Stimulated activated naive B cell treated with anti-CD40 and anti-IgM and Interleukin-4, amounts not matched to agents 10 μg/mL and 1 μg/mL and 100 μg/mL, for 72 hours (primary cell): Measurements from ENCODE around the gene SYNGR3.

Source experiments
- ATAC-seq, 2 donors: fragments of 150-1000 bp; cut with Tn5 transposase; replicated peaks; 2 replicates each; pipeline ENCODE4 v1.10.0; 2021; ENCODE audit warnings: moderate library complexity in 1 of 2
- DNase-seq: peaks from one replicate; pipeline ENCODE4 v3.0.0; 2021
- H3K27ac Mint-ChIP-seq: one replicate; pipeline ENCODE4 v1.8.0; 2022; ENCODE audit warnings: mild to moderate bottlenecking, mixed read lengths
- H3K27me3 Mint-ChIP-seq, 2 donors: one replicate each; pipeline ENCODE4 v1.8.0; 2022; ENCODE audit warnings: mixed read lengths in 2 of 2
- H3K36me3 Mint-ChIP-seq, 2 donors: one replicate each; pipeline ENCODE4 v1.8.0; 2022; ENCODE audit warnings: mixed read lengths in 2 of 2, mild to moderate bottlenecking in 1 of 2
- H3K4me1 Mint-ChIP-seq, 2 donors: one replicate each; pipeline ENCODE4 v1.8.0; 2022; ENCODE audit warnings: mixed read lengths in 2 of 2, mild to moderate bottlenecking in 1 of 2
- H3K4me3 Mint-ChIP-seq, 2 donors: one replicate each; pipeline ENCODE4 v1.8.0; 2022; ENCODE audit warnings: mild to moderate bottlenecking in 2 of 2, mixed read lengths in 2 of 2, moderate library complexity in 1 of 2
- H3K9me3 Mint-ChIP-seq, 2 donors: one replicate each; pipeline ENCODE4 v1.8.0; 2022; ENCODE audit warnings: mixed read lengths in 2 of 2, mild to moderate bottlenecking in 1 of 2

Gene SYNGR3, protein sequence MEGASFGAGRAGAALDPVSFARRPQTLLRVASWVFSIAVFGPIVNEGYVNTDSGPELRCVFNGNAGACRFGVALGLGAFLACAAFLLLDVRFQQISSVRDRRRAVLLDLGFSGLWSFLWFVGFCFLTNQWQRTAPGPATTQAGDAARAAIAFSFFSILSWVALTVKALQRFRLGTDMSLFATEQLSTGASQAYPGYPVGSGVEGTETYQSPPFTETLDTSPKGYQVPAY

DNA sequence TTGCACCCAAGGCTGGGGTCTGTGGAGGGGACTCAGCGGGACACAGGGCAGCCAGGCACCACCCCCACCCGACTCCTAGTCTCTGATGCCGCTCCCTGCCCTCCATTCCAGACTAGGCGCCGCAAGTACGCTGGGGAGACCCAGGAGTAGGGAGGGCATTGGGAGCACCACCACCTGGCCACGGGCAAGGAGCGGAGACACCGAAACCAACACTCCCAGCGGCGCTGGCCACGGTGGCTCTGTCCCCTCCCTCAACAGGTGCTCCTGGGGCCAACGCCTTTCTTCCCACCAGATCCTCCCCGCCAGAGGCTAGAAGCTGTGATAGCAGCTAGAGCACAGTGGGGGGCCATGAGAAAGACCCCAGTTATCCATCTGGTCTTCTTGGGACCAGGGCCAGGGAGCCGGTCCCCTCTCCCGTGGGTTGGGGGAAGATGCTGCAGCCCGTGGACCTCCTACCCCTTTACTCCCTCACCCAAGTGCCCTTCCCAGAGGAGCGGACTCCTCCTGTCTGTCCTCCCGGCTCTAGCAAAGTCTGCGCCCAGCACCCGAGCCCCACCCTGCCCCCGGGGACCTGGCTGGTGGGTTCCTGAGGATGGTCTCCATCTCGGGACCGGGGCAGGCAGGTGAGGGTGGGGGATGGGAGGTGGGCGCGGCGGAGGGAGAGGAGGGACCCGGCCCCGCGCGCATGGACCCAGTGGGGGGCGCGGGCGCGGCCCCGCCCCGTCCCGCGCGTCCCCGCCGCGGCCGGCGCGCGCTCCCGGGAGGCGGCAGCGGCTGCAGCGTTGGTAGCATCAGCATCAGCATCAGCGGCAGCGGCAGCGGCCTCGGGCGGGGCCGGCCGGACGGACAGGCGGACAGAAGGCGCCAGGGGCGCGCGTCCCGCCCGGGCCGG, at the start of gene SYNGR3:
SYNGR3 (plus strand) TSS at position 762 of the 892 bp plus-strand sequence. CDS start 133 bp downstream, outside the sequence.
- Mint-ChIP-seq H3K4me1 (peaks cover 39 to 53% of the 10 kb centered on the region in 2 donors), H3K9me3 (no peaks in the 10 kb centered on the region), H3K27me3 (no peaks in the 10 kb centered on the region), H3K27ac (peak within 1 kb of the TSS; percentile 98), H3K36me3 (peaks cover 18 to 43% of the 10 kb centered on the region in 2 donors), H3K4me3 (peak within 1 kb of the TSS; percentile 88 to 95)
- ATAC-seq (no peak), DNase-seq (no peak)

DNA sequence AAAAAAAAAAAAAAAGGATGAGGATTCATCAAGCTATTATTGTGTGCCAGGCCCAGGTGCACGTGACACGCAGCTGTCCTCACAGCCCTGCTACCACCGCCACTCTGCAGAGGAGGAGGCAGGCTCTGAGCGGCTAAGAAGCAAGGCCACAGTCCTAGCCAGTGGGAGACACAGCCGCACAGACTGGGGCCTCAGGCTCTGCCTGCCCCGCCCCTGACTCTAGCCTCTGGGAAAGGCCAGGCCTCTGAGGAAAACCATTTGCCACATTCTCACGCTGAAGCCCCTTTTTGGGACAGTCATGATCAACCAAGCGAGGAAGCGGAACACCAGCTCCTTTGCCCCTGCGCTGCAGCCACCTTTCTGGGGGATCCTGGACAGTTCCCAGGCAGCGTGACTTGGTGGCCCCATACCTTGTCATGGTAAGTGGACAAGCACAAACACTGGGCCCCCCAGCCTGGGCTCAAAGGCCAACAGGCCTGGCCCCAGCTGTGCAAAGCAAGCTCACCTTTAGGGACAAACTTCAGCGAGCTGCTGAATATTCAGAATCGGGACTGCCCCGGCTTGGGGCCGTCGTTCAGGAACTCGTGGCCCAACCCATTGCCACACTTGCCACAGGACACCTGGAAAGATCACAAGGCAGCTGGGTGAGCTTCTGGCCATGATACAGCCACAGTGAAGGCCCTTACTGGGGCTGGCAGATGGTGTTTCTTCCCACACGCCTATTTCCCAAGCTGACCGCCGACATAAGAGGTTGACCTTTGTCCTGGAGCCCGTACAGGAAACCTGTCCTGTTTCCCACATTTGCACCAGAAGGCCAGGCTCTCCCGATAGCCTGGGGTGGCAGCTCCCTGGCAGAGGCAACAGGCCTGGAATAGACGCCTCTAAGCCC, 49.3 kb upstream of the SYNGR3 start:
- Mint-ChIP-seq H3K27me3 (no peaks in the 10 kb centered on the region), H3K36me3 (peaks cover 25 to 29% of the 10 kb centered on the region in 2 donors), H3K4me3 (no peak overlapping the region), H3K9me3 (no peaks in the 10 kb centered on the region), H3K4me1 (peaks cover 12 to 28% of the 10 kb centered on the region in 2 donors), H3K27ac (no peak overlapping the region)
- DNase-seq (no peak), ATAC-seq (no peak)

DNA sequence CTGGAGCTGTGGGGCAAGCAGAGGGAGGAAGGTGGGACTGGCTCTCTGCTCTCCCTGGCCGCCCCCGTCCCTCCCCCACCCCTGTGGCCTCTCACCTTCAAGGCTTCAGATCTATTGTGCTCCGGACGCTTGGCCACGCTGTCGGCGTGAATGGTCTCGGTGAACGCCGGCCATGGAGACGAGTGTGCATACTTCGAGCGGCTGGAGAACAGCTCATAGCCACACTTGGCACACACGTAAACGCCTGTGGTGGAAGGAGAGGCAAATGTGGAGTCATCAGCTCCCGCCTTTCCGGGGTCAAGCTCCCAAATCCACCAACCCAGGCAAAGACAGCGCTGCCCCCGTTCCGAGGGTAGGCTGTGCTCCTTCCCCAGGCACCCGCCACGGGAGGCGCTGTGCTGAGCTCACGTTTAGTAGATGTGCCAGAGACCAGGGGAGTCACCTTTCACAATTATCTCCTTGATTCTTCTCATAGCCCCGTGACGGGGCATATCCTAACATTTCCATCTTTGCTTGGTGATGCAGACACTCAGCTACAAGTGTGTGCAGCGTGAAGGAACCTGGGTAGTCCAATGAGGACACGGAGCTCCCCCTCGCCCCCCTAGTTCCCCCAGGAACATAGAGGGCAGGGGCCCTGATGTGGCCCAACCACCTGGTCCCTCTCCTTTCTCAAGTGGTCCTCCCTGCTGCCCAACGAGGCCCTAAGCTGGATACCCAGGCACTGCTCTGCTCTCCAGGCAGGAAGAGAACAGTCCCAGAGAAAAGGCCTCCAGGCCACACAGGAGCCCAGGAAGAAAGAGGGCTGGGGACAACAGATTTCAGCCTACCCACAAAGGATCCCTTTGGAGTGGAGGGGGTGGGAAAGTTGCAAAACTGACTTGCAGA, 48.4 kb upstream of the SYNGR3 start:
- Mint-ChIP-seq H3K27me3 (no peaks in the 10 kb centered on the region), H3K36me3 (peaks cover 25 to 29% of the 10 kb centered on the region in 2 donors), H3K4me1 (peaks cover 12 to 28% of the 10 kb centered on the region in 2 donors), H3K27ac (peak overlapping the region; percentile 37), H3K4me3 (peak overlapping the region; percentile 93 to 98), H3K9me3 (no peaks in the 10 kb centered on the region)
- DNase-seq: no peak
- ATAC-seq: no peak

DNA sequence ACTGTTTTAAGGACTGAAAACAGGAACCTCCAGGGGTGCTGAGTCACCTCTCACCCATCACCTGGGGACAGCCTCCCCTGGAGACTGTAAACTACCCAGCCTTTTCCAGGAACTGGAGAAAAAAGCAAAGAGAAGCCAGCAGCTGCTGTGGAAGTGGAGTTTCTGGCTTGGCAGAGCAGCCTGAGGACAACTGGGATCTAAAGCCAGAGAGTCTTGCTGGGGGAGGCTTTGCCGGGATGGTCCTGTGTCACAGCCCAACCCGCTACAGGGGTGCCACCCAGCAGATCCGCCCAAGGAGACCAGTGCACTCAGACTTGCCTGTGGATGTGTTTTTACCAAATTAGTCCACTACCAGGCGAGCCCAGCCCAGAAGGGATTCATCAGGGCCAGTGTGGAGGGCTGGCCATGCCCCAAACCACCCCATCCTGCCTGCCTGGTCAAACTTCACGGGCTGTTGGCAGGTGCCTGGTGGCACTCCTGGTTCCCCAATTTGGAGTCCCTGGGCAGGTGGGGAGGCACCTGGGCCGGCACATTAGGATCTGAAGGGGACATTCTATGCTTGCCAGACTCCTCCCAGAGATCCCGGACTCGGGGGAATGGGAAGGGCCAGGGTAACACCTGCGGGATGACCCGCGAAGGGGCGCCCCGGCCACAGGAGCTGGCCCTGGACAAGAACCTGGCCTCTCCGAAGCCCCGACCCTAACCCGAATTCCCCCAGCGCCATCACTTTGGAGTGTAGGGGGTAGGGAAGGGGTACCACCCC, 47.5 kb upstream of the SYNGR3 start:
- H3K4me1 Mint-ChIP-seq: peaks cover 12 to 28% of the 10 kb centered on the region in 2 donors
- no peaks in the 10 kb centered on the region for H3K27me3 Mint-ChIP-seq
- peak overlapping the region; percentile 93 to 98 for H3K4me3 Mint-ChIP-seq
- ATAC-seq: peak; percentile 33 to 50
- H3K27ac Mint-ChIP-seq: peak overlapping the region; percentile 37
- DNase-seq: peak; percentile 32
- H3K36me3 Mint-ChIP-seq: peaks cover 20 to 23% of the 10 kb centered on the region in 2 donors
- H3K9me3 Mint-ChIP-seq: no peaks in the 10 kb centered on the region

DNA sequence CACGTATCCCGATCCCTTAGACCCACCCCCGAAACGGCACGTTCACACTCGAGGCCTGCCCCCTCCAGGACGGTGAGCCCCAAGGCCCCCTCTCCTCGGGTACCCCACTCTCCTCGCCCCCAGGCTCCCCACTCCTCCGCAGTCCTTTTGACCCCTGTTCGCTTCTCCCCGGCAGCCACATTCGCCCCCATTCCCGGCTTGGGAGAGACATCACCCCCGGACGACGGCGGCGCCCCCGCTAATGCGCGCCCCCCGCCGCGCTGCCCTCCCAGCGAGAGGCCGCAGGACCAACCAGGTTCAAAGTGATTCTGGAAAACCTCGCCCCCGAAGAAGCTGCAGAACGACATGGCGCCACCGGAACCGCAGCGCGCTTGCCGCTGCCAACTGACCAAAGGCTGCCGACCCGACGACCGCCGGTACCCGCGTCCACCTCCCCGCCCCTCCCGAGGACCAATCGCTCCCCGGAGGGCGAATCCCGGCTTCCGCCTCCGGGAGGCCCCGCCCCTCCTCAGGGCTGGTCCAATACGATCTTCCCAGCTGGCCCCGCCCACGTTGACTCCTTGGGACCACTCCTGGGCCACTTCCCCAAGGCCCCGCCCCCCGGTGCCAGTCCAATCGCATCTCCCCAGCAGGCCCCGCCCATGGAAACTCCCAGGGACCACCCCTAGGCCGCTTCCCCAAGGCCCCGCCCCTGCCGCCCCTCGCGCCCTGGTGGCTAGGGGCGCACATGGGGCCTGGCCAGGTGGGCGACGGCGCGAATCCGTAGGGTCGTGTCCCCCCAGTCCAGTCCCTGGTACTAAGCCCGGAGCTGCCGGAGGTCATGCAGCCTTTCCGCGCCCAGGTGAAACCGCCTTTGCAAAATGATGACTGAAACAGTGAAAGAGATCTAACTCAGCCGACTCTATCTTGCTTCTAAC, 46.7 kb upstream of the SYNGR3 start, which contains the start of gene MSRB1:
MSRB1 (minus strand) TSS at position 390 of the 917 bp plus-strand sequence; CDS start at position 347, 43 bp downstream.
- Mint-ChIP-seq H3K27ac (peak within 1 kb of the TSS; percentile 95), H3K4me1 (peaks cover 14 to 28% of the 10 kb centered on the region in 2 donors), H3K4me3 (peak within 1 kb of the TSS; percentile 93 to 98), H3K36me3 (peaks cover 17 to 20% of the 10 kb centered on the region in 2 donors), H3K27me3 (no peaks in the 10 kb centered on the region), H3K9me3 (no peaks in the 10 kb centered on the region)
- ATAC-seq (peak; percentile 91 to 95), DNase-seq (peak; percentile 98)

DNA sequence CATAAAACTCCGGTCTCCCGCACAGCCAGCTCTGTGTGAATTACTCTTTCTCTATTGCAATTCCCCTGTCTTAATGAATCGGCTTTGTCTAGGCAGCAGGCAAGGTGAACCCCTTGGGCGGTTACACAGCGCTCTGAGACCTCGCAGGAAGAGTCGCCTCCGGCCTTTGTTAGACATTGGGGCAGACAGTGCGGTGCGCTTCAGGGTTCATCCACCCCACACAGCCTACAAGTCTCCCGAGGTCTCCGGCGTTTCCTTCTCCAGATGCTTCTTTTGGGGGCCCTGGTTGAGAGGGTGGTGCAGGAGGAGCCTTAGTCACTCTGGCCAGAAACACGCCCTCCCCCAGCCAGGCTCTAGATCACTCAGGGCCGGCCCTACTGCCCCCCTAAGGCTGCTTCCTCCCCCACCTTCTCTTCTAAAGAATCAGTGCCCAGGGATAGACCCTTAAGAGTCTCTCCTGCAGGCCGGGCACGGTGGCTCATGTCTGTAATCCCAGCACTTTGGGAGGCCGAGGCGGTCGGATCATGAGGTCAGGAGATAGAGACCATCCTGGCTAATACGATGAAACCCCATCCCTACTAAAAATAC, 45.1 kb upstream of the SYNGR3 start:
- no peaks in the 10 kb centered on the region for H3K27me3 Mint-ChIP-seq
- H3K4me1 Mint-ChIP-seq: peaks cover 14 to 24% of the 10 kb centered on the region in 2 donors
- H3K27ac Mint-ChIP-seq: peak overlapping the region; percentile 25
- ATAC-seq (no peak), DNase-seq (no peak)
- H3K4me3 Mint-ChIP-seq: peak overlapping the region; percentile 50 to 51
- peaks cover 4 to 7% of the 10 kb centered on the region in 2 donors for H3K36me3 Mint-ChIP-seq
- no peaks in the 10 kb centered on the region for H3K9me3 Mint-ChIP-seq

DNA sequence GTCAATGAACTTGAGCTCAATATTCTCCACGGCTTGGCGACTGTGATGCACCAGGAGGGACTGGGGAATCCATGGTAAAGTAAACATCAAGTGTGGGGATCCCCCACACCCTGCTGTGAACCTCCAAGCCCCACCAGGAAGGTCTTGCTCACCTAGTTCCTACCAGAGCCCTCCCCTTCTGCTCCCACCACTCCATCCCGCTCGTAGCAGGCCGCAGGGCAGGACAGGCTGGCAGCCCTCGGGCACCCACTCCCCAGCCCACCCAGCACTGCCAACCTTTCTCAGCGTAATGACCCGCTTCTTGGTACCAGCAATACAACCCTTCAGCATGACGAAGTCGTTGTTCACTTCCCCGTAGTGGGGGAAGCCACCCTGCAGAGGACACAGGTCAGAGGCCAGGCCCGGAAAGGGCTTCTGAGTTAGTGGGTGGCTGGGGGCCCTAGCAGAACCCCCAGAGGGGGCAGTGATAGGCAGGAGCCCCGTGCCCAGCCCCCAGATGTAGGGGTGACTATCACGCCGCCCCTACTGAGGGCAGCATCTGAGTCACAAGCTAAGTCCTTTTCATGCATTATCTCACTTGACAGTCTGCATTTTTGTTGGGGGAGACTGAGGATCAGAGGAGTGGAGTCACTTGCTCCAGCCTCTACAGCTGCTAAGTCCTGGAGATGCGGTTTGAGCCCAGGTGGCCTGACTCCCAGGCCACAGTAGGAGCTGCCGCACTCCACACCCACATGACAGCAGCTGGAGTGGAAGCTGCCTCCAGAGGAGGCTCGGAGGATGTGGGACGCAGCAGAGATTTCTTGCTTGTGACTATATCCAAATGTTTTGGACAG, 44.0 kb upstream of the SYNGR3 start:
- no peak overlapping the region for H3K4me3 Mint-ChIP-seq
- DNase-seq (no peak), ATAC-seq (no peak)
- H3K9me3 Mint-ChIP-seq: no peaks in the 10 kb centered on the region
- no peaks in the 10 kb centered on the region for H3K36me3 Mint-ChIP-seq
- H3K4me1 Mint-ChIP-seq: peaks cover 14 to 23% of the 10 kb centered on the region in 2 donors
- H3K27ac Mint-ChIP-seq: no peak overlapping the region
- no peaks in the 10 kb centered on the region for H3K27me3 Mint-ChIP-seq

DNA sequence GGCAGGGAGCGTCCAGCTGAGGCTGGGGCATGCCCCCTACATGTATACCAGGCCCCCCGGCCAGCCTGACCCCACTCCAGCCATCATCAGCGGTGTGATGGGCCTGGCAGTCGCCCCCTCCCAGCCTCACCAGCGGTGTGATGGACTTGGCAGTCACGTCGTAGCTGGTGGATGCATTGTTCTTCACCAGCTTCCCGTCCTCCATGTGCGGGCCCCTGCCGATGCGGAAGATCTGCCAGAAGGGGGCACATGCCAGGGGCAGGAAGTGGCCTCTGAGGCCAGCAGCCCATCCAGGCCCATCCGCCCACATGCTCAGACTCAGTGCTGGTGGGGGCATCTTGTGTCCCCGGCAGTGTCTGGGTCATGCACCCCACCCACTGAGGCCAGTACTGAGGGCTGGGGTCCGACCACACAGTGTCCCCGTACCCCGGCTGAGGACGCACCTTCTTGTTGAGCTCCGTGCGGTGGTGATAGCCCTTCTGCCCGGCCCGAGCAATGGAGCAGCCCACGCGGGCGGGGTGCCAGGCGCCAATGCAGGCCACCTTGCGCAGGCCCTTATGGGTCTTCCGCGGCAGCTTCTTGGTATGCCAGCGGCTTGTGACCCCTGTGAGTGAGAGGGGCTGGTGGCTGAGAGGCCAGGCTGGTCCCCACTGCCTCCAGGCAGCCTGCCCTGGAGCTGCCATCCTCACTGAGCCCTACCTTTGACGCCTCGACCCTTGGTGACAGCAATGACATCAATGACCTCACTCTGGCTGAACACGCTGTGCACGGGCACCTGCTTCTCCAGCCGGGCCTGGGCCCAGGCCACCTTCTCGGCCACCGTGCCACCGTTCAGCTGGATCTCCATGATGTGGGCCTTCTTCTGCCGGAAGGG, 43.0 kb upstream of the SYNGR3 start:
- Mint-ChIP-seq H3K9me3 (no peaks in the 10 kb centered on the region), H3K4me1 (peaks cover 10 to 13% of the 10 kb centered on the region in 2 donors), H3K27me3 (peaks cover 0 to 4% of the 10 kb centered on the region in 2 donors), H3K4me3 (no peak overlapping the region), H3K27ac (no peak overlapping the region), H3K36me3 (no peaks in the 10 kb centered on the region)
- no peak for ATAC-seq
- DNase-seq: no peak

DNA sequence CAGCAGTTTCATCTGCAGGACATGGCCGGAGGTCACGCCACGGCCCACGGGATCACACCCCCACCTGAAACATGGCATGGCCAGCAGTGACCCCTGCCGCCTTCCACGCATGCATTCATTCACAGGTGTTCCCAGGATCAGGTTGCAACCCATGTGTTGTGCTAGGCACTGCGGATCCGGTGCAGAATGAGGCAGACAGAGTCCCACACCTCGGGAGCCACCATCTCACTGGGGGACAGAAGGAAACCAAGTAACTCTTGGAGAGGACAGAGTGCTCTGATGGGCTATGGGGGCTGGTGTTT, 42.5 kb upstream of the SYNGR3 start:
- Mint-ChIP-seq H3K27me3 (peaks cover 0 to 4% of the 10 kb centered on the region in 2 donors), H3K4me1 (peaks cover 5 to 7% of the 10 kb centered on the region in 2 donors), H3K9me3 (no peaks in the 10 kb centered on the region), H3K36me3 (no peaks in the 10 kb centered on the region), H3K4me3 (no peak overlapping the region), H3K27ac (no peak overlapping the region)
- no peak for ATAC-seq
- no peak for DNase-seq

DNA sequence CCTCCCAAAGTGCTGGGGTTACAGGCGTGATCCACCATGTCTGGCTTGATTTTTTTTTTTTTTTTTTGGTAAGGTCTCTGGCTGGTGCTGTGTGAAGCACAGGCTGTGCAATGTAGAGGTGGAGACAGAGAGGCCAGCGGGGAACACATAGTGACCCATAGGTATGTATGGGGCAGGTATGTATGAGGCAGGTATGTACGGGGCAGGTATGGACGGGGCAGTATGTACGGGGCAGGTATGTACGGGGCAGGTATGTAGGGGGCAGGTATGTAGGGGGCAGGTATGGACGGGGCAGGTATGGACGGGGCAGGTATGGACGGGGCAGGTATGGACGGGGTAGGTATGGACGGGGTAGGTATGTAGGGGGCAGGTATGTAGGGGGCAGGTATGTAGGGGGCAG, 40.3 kb upstream of the SYNGR3 start:
- no peaks in the 10 kb centered on the region for H3K36me3 Mint-ChIP-seq

More for the DNA sequence above, 40.3 kb upstream of the SYNGR3 start:
- H3K27me3 Mint-ChIP-seq: peaks cover 4 to 5% of the 10 kb centered on the region in 2 donors
- peaks cover 0 to 2% of the 10 kb centered on the region in 2 donors for H3K4me1 Mint-ChIP-seq
- no peaks in the 10 kb centered on the region for H3K9me3 Mint-ChIP-seq
- no peak for DNase-seq
- H3K27ac Mint-ChIP-seq: no peak overlapping the region
- no peak overlapping the region for H3K4me3 Mint-ChIP-seq
- ATAC-seq: no peak
